ENCODE measurements around the gene CD96. TPM values are rescaled to one million over a fixed set of nuclear protein-coding genes. Genes with fewer than 3 reads are reported as not detected.
A peak's percentile ranks its signal among the peaks of the same experiment; 100 is the strongest.
"Not testable (repeated sequence)": the region's sequence is repeated elsewhere in the genome, so short reads cannot be mapped to it uniquely, and the experiment has no call there.

The CD96 gene, protein sequence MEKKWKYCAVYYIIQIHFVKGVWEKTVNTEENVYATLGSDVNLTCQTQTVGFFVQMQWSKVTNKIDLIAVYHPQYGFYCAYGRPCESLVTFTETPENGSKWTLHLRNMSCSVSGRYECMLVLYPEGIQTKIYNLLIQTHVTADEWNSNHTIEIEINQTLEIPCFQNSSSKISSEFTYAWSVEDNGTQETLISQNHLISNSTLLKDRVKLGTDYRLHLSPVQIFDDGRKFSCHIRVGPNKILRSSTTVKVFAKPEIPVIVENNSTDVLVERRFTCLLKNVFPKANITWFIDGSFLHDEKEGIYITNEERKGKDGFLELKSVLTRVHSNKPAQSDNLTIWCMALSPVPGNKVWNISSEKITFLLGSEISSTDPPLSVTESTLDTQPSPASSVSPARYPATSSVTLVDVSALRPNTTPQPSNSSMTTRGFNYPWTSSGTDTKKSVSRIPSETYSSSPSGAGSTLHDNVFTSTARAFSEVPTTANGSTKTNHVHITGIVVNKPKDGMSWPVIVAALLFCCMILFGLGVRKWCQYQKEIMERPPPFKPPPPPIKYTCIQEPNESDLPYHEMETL
- not detected in 2 replicates for total RNA-seq

DNA sequence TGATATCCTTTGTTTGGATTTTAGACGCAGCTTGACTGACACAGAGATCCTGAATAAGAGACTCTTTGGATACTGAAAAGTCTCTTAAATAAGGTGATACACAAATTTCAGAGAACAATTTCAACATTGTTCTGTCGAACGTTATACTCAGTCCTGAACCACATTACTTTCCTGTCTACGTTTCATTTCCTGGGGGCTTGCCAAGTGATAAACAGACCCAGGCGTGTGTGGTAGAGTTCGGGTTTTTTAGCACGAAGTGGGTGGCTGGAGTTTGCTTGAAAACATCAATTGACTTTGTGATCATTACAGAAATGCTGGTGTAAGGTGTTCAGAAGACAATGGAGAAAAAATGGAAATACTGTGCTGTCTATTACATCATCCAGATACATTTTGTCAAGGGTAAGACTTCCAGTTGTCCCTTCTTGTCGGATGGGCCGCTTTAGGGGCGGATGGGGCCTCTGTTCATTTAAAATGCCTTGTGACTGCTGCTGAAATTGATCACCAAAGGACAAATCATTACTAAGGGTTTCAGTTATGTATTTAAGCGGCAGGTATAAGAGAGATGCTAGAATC is at the start of gene CD96:
Gene CD96 (plus strand): TSS at position 287 of the 573 bp plus-strand sequence. CDS start 52 bp downstream, at position 339.
- DNase-seq (ENCODE audit: low read depth in 2 of 2), result no peak

- no peak for DNase-seq (ENCODE audit: low read depth in 2 of 2)
Measured at GRCh38 chr3:111493276-111493675, 48.7 kb upstream of the CD96 start.

DNA sequence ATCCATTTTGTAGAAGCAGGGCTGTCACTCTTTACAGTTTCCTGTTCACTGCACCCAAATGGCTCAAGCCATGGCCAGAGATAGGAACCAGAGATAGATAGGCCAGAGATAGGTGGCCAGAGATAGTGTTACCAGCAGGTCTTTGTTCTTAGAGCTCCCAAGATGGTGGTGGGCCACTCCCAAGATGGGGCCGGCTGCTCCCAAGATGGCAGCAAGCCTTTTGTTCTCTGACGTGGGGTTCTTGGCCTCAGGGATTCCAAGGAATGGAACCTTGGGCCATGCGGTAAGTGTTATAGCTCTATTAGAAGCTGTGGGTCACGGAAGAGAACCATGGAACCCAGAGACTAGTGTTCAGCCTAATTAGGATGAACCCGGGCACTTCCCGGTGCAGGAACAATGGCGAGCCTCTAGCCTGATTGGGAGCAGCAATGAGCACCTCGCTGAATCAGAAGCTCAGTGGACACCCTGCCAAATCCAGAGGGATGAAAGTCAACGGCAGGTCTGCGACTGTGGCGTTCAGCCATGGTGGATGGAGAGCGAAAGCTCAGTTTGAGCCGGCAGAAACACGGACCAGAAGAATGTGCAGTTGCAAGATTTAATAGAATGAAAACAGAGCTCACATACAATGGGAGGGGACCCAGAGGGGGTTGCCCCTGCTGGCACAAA is 45.0 kb upstream of the CD96 start:
- DNase-seq (ENCODE audit: low read depth in 2 of 2), result no peak

GRCh38 chr3:111498022-111498421 is 44.0 kb upstream of the CD96 start:
- DNase-seq (ENCODE audit: low read depth in 2 of 2), result no peak

DNA sequence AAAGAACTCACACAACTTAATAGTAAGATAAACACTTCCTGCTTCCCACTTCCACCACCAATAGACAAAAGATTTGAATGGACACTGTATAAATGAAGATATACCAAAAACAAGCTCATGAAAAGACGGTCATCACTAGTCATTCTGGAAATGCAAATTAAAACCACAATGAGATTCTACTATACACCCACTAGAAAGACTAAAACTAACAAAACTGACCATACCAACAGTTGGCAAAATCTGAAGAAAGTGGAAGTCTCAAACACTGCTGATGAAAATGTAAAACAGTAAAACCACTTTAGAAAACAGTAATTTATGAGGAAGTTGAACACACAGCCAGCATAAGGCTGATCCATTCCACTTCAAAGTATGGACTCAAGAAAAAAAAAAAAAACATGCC is 35.6 kb upstream of the CD96 start:
- no peak for DNase-seq (ENCODE audit: low read depth in 2 of 2)

- DNase-seq (ENCODE audit: low read depth in 2 of 2), result no peak
Measured at GRCh38 chr3:111509308-111509707, 32.7 kb upstream of the CD96 start.

GRCh38 chr3:111517801-111518200 is 24.2 kb upstream of the CD96 start:
- no peak for DNase-seq (ENCODE audit: low read depth in 2 of 2)

DNA sequence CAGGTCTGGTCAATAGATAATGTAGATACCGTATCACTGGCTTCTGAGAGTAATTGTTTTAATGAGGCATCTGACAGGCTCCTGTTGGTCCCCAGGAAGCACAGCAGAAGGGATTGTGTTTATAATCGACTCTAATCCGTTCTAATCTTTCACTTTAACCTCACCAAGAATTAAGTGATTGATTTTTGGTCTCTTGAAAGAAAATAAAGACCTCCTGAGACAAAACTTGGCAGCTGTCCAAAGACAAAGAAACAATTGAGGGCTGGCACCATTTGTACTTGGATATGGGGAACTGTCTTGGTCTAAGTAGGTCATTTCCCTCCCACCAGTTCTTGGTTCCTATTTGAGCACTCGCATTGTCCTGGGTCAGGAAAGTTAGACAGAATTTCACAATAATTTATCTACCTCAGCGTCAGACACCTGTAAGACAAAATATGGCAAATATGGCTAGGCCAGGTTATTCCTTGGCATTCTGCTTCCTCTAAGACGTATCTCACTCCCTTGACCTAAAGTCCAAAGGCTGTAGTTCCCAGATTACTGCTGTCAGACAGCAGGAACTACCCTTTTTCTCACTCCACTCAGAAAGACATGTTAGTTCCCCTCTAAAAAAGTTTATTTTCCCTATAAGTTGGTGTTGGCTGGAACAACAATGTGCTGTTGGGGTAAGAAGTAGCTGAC is 22.7 kb upstream of the CD96 start:
- no peak for DNase-seq (ENCODE audit: low read depth in 2 of 2)

DNA sequence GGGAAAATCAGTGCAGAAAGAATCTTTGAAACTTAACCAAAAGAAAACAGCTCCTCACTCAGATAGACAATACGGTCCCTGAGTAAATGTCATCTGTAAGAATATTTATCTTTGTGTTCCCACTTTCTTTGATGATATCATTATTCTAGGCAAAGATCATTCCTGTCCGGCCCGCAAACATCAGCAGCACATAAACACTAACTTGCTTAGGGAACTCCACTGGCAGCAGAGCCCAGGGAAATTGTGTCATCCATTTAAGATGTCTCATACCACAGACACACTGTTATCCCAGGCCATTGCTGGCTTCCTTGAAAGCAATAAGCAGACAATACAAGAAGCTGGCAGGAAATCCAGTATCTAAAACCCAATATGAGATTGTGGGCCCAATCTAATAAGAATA is 20.1 kb upstream of the CD96 start:
- DNase-seq (ENCODE audit: low read depth in 2 of 2), result no peak

GRCh38 chr3:111524486-111524885 is 17.5 kb upstream of the CD96 start:
- not testable (repeated sequence) for DNase-seq (ENCODE audit: low read depth in 2 of 2)

DNA sequence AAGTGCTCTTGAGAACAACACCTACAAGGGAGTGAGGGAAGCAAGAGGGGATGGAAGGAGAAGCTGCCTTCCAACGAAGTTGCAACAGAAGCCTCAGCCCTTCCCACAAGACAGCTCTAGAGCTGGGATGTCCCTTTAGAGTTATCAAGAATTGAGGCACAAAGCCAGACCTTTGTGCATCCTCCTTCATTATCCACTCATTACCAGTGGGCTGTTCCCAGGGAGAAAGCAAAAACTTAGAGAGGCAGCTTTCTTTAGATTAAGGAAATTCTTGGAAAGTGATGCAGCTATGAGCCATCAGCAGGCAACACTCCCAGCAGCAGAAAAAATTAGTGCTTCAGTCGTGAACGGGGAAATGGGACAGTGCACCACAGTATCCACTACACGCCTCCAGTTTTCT is 10.6 kb upstream of the CD96 start:
- no peak for DNase-seq (ENCODE audit: low read depth in 2 of 2)

DNA sequence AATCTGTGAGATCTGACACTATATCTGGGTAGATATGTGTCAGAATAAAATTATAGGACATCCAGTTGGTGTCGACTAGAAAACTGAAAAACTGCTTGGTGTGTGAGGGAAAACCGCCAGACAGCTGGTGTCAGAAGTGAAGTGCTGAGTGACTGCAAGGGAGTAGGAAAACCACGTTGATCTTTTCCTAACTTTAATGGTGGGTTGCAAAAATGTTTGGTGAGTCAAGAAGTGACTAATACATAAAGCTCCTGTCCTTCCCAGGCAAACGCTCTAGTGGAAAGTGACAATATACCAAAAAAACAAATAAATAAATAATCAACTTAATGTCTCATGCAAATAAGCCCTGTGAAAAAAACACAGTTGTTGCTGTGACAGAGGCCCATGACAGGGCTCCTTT is 7.3 kb upstream of the CD96 start:
- DNase-seq (ENCODE audit: low read depth in 2 of 2), result no peak

- DNase-seq (ENCODE audit: low read depth in 2 of 2), result no peak
Measured at GRCh38 chr3:111538111-111538510, 3.9 kb upstream of the CD96 start.

GRCh38 chr3:111538681-111539083 is 3.3 kb upstream of the CD96 start:
- DNase-seq (ENCODE audit: low read depth in 2 of 2), result no peak

DNA sequence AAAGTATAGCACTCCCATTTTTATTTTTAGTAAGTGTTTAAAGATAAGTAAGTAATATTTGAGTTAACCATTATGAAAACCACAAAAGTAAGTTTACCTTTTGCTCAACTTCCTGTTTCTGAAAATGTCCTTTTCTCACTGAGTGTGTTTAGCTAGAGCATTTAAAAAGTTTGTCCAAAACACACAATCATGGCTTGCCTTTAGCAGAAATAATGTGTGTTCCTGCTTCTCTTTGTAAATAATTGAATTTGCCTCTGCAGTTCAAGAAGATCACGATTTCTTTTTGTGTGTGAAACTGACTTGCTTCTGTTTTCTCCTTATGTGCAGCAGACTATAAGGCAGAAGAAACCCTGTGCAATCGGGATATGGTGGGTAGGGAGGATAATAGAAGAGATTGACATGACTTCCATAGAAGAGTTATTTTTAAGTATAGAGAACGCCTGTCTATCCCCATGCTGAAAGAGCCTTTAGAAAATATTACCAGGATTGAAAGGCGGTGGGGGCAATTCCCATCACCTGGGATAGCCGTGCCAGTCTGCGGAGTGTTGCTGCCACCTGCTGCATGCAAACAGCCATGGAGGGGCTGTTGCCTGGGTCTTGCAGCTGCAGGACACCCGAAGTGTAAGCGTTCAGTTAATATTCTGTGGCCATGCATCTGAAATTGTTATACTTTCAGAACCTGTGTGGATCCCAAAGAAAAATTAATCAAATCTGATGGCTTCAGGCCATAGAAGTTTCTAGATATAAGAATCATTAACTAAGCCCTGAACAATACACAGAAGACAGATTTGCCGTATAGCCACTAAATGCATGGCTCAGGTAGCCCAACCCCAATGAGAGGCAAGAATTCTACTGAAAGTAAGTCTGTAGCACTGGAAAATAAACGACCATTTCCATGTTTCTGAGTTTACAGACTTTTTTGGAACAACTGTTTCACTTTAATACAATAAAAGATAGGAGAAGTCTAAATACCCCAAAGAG is 2.4 kb upstream of the CD96 start:
- peak; percentile 4 to 24 for DNase-seq (ENCODE audit: low read depth in 2 of 2)

GRCh38 chr3:111541391-111541790 is 606 bp upstream of the CD96 start:
- DNase-seq (ENCODE audit: low read depth in 2 of 2), result no peak

- no peak for DNase-seq (ENCODE audit: low read depth in 2 of 2)
Measured at GRCh38 chr3:111542611-111543300, 759 bp downstream of the CD96 start.

- no peak for DNase-seq (ENCODE audit: low read depth in 2 of 2)
Measured at GRCh38 chr3:111545349-111545748, 3.4 kb downstream of the CD96 start.

DNA sequence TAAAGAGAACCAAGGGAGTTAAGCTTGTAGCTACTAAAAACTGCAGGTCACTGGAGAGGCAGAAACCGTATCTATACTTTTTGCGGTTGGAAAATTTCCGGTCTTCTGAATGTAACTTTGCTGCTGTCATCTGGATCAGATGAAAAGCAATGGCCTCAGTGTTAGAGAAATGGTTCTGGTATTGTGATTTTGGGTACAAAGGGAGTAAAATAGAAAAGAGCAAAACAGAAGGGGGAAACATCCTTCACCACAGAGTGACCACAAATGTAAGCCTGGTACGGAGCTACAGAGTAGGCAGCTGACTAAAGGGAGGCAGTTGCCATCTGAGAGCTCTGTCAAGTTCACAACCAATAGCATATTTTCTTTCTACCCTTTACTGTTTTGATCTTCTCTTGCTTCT is 5.6 kb downstream of the CD96 start:
- DNase-seq (ENCODE audit: low read depth in 2 of 2), result no peak

DNA sequence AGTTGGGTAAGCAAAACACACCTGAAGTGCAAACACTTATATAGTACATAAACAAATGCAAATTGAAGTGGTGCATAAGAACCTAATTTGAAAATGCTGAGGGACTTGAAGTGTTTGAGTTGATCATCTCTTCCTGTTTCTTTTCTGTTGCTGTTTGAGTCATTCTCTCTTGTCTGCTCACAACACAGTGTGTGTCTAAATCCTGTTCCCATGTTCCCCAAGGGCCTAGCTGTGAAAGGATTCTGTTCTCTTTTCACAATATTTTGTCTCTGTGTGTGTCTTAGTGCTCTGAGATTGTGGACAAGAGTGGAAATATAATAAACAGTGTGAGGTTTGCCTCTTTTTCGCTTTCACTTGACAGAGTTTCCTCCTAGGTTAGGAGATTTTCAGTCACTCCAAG is 6.1 kb downstream of the CD96 start:
- DNase-seq (ENCODE audit: low read depth in 2 of 2), result no peak
